Measurements from ENCODE around the gene MTMR2. TPM values are rescaled to one million over a fixed set of nuclear protein-coding genes. Genes with fewer than 3 reads are reported as not detected.

MTMR2 gene
- total RNA-seq, 1 donor from 2014 or later, result 37.5 TPM

Other genes starting within 250 kb of the MTMR2 start
- 25.3 TPM for gene FAM76B, start 134.3 kb downstream of the MTMR2 start, total RNA-seq
- 35.6 TPM for gene CEP57, start 133.6 kb downstream of the MTMR2 start, total RNA-seq